Activated T-cell treated with anti-CD3 and anti-CD28 coated beads, Interleukin-2, amount 50 U/mL, for 48 hours (primary cell): ENCODE results near the gene GATA2.
A peak's percentile ranks its signal among the peaks of the same experiment; 100 is the strongest.

Source experiments
- DNase-seq, 2 experiments: peaks; one replicate each; pipeline ENCODE4 v3.0.0-alpha.2; 2020

Gene GATA2

DNA sequence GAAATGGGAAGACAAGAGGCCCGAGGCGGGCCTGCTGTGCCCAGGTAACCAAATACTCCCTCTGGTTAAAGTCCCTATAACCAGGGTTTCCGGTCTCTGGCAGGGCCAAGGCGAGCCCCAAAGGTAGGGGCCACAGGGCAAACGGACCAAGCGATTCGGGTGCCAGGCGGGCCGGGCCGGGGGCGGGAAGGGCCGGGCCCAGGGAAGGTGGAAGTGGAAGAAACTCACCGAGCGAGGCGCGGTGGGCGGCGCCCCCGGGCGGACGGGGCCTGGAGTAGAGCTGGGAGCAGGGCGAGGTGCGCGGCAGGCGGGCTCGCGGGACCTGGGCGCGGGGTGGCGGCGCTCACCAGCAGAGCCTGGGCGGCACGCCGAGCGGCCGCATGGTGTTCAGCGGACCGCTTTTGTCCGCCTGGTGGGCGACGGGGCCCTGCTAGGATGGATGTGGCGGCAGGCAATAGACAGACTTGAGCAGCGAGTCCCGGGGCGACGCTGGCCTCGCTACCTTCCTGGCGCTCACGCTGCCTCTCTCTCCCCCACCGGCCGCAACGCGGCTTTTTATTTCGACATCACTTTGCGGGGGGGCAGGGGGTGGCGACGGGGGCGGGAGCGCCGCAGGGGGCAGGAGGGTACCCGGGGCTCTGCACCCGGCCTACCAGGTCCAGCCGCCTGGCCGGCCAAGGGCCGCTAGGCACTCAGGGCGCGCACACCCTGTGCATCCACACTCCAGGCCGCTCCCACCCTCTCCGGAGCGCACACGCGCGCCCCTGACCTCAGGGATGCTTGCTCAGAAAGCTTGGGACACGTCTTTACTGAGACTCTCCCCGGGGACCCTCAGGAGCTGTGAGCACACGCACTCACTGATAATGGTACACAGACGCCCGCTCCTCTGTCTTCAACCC is at the start of gene GATA2:
Gene GATA2, minus strand, starts transcription at position 531 of the 899 bp plus-strand sequence. CDS start 6,170 bp downstream, outside the sequence.
- DNase-seq: peak; percentile 63 to 69

DNA sequence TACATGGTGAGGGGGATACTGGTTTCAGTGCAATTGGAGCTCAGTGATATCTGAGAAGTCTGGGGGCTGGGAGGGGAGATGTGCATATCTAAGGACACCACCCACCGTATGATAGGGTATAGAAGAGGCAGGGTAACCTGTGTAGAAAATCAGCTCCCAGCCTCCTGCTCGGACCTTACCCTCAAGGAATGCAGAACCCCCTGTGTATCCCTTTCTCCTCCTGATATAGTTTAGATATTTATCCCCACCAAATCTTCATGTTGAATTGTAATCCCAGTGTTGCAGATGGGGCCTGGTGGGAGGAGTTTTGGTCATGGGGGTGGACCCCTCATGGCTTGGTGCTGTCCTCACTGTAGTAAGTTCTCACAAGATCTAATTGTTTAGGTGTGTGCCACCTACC is 48.2 kb upstream of the GATA2 start:
- DNase-seq: no peak

DNA sequence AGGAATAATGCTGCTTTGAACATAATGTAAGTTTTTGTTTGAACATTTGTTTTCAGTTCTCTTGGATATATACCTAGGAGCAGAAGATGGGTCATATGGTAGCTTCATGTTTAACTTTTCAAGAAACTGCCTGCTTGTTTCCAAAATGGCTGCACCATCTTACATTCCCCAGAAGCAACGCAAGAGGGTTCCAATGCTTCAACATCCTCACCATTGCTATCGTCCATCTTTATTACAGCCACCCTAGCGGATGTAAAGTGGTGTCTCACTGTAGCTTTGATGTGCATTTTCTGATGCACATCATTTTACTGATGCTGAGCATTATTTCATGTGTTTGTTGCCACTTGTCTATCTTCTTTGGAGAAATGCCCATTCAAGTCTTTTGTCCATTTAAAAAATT is 46.4 kb upstream of the GATA2 start:
- no peak for DNase-seq

DNA sequence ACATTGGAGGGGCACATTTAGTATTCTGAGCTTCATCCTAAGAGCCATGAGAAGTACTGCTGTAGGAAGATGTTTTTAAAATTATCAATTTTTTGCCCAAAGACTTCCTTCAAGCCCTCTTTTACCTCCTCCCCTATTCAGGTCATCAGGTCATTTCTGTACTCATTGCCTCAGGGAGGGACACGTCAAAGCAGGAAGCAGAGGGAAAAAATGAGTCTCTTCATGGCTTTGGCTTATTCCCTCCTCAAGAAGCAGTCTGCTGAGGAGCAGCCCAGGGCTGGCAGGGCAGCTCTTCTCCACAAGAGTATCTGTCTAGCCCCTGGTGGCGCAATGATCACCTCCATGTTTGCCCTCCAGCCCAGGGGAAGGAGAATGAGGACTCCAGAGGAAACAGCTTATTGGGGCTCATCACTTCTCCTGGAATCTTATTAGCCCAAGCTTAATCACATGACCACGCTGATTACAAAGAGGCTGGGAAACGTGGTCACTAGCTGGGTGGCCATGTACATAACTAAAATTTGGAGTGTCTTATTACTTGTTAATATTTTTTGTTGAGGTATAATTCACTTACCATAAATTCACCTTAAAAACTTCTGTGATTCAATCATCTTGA is 44.2 kb upstream of the GATA2 start:
- no peak for DNase-seq

DNA sequence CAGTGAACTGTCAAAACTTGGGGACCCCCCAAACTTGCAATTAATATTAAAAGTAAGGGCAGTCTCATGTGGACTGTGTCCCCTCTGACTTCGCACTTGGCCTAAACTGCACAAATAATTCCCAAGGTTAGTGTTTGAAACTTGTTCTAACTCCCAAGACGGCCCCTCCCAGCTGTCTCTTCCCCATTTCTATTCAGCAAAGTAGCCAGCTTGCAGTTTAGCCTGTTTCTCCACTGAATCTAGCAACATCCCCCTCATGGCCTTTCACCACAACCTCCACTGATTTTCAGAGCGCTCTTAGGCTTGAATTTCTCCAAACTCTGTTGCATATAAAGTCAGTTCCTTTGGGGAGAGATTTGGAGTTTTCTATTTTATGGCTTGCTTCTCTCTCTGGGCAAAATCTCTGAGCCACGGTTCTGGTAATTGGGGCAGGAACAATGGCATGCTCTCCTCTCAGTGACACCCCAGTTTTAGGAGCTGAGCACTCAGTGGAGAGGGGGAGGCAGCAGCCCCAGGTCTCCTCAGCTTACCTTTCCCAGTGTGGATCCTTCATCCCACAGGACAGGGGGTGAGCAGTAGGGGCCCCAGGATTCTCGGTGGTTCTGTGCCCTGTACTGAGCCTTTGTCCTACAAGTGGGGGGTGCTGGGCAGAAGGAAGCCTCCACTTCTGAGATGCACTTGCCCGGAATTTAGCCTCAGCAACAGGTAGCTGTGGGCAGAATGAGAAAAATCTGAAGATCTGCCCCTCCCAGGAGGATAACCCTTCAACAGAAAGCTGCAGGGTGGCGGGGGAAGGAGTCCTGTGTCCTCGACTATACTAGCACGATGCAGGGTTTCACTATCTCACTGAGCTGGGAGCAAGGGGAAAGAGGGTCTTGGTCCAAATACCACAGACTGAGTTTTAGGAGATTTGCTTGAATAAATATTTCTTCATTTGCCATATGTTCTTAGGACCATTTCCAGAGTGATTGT is 39.3 kb upstream of the GATA2 start:
- no peak for DNase-seq

DNA sequence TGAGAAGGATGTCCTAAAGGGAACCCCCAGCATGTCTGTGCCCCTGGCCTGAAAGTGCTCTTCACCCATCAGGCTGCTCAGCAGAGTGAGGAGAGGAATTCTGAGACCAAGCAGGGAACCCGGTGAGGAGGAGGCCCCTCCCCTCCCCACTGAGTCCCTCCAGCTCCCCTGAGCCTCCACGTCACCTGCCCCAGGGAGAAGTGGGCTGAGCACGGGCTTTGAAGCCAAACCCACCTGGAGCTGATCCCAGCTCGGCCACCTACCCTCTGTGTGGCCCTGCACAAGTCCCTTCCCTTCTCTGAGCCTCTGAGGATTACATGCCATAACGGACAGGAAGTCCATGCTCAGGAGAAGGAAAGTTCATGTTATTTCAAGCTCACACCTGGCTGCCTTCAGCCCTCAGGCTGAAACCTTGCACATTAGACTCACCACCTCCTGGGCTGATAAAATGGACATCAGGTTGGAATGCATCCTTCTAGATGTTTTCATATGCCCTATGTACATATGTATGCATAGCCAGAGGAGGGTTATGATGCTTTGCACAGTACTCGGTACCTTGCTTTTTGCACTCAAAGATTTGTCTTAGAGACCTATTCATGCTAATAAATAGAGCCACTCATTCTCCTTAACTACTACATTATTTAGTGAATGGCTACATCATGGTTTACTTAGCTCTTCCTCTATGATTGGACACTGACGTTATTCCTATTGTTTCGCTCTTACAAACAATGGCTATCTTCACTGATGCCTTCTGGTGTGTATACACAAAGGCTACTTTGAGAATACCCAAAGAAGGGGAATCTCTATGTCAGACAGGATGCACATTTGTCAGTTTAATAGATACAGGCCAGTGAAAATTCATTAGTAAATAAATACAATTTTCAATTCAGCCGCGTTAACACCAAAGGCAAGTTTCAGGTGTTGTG is 31.6 kb upstream of the GATA2 start:
- no peak for DNase-seq

DNA sequence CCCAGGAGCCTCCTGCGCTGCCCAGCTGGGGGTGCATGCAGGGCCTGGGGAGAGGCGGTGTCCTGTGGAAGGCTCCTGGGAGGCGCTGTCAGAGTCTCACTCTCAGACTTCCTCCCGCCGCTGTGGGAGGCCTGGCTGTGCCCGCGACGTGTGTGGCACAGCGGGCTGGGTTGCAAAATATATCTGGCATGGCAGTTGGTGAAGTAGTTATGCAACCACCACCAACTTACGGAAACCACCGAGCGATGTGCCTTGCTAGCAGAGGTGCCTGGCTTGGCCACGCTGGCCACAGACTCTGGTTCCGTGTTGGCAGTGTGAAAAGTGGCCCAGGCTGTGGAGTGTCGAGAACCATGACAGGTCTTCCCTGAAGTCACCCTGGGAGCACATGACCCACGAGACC is 30.6 kb upstream of the GATA2 start:
- no peak for DNase-seq

DNA sequence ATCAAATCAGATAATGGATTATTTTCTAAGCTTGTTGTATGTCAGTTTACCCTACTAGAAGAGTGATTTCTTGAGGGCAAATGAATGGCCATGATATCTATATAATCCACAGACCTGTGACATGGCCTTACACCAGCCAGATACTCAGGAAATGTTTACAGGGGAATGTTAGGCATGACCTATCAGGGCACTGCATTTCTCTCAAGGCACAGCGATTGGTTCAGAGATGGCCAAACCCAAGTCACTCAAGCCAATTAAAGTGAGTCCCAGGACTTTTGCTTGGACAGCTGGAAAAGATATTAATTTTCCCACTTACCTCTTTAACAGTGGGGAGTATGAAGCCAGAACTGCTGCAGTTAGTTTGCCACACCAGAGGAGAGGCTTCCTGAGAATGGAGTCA is 28.7 kb upstream of the GATA2 start:
- DNase-seq: no peak

DNA sequence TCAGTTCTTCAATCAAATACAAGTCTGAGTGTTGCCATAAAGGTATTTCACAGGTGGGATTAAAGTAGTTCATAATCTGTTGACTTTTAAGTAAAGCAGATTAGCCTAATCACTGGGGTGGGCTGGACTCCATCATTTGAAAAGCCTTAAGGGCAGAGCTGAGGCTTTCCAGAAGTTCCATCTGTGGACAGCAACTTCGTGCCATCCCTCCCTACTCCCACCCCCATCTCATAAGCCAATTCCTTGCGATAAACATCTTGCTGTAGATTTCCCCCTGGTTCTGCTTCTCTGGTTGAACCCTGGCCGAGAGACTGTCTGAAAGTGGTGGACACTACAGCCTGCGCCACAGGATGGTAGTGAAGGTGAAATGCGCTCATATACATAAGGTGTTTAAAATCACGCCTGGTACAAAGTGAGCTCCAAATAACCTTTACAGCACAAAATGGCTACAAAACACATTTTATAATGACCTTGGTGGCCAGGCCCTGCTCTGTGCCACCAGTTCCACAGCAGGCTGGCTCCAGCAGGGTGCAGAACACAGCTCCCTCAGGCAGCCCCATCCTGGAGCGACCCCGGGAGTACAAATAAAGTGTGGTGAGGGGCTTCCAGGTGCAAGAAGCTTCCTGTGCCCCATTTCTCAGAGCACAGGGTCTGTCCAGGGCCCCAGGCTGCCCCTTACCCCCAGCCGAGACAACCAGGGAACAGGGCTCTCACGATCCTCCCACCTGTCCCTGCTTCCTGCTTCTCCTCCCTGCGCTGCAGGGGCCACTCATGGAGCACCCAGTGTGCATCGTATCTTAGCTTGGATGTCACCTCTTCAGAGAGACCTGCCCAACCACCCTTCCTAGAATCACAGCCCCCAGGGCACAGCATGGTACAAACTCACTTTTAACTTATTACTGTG is 25.8 kb upstream of the GATA2 start:
- no peak for DNase-seq

DNA sequence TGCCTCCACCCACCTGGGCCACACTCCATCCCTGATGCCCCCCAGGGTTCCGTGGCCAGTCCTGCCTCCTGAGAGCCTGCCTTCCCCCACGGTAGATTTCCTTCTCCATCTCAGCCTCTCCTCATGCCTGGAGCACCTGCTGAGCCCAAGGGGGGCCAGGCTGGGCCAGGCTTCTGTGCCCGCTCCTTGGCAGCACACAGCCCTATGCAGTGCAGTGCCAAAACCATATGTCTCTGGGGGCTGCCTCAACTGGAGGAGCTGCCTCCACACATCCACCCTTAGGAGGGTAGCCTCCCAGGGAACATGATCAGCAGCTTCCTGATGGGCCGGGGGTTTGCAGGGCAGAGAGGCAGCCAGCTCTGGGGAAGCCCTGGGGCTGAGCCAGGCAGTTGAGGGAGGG is 24.6 kb upstream of the GATA2 start:
- no peak for DNase-seq

DNA sequence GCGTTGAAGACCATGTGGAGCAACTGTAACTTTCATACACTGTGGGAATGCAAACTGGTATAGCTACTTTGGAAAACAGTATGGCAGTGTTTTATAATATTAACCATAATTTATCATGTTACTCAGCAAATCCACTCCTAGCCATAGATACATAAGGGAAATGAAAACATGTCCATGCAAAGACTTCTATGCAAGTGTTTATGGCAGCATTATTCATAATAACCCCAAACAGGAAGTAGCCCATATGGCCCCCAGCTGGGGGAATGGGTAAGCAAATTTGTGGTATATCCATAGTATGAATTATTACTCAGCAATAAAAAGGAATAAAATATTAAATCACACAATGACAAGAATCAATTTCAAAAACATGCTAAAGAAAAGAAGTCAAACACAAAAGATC is 23.0 kb upstream of the GATA2 start:
- no peak for DNase-seq

DNA sequence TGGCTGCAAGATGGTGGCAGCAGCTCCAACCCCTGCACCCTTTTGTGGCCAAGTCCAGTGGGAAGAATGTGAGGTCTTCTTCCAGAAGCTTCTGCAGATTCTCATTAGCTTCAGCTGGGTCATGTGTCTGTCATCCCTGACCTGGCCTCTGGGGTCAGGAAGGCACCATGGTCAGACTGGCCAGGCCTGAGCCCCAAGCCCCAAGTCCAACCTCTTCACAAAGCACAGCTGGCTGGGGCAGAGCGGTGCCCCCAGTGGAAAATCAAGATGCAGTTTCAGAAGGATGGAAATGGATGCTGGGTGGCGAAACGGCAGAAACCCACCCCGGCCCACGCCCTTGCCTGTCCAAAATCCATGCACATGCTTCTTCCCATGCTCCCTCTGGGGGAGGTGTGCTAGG is 15.9 kb upstream of the GATA2 start:
- no peak for DNase-seq

DNA sequence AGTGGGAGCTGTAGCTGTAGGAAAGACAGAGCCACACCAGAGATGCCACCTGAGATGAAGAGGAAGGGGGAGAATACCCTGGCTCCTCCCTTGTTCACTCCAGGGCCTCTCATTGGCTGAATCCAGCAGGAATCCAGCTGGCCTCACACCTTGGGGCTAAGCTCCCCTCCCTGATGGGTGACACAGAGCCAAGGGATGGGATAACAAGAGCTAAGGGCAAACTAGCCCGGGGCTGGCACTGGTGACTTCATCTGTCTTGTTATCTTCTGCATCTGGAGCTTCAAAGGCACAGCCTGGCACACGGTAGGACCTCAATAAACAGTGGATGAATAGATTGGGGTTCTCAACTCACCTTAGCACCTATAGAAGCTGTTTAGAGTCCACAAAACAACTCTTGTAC is 13.8 kb upstream of the GATA2 start:
- DNase-seq: no peak

DNA sequence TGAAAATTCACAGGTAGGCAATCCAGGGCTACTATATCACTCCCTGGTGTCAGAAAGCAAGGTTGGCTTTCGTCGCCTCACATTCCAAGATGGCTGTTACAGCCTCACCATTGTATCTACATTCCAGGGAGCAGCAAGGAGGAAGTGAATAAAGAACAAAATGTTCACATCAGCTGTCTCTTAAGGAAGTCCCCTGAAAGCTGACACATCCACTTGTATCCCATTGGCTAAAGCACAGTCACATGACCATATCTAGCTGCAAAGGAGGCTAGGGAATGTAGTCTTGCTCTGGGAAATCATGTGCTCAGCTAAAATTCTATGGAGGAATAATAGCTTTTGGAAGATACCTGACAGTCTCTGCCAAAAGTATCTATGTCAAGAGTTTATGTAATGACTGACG is 12.8 kb upstream of the GATA2 start:
- no peak for DNase-seq

DNA sequence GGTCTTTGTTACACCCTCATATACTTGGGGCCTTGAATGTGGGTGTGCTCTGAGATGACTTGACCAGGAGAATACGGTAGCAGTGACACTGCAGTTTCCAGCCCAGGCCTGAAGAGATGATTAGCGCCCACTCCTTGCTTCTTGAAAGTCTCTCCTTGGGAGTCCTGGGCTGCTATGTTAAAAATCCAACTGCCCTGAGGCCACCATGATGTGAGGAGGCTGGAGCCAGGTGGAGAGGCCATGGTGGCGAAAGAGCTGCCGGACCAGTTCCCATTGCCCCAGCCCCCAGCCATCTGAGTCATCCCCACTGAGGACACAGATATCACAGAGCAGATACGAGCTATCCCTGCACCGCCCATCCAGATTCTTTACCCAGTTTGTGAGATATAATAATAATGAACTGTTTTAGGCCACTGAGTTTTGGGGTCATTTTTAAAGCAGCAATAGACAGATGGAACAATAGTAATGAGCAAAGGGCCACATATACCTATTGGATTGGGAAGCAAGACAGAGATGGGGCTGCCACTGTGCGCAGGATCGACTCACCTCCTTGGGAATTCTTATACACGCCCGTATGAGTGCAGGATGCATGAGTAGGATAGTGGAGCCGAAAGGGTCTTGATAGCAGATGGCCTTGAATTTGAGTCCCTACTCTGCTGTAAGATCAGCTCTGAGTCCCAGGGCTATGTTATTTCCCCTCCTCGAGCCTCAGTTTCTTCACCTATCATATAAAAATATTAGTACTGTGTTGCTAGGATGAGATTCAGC is 12.1 kb upstream of the GATA2 start:
- no peak for DNase-seq

DNA sequence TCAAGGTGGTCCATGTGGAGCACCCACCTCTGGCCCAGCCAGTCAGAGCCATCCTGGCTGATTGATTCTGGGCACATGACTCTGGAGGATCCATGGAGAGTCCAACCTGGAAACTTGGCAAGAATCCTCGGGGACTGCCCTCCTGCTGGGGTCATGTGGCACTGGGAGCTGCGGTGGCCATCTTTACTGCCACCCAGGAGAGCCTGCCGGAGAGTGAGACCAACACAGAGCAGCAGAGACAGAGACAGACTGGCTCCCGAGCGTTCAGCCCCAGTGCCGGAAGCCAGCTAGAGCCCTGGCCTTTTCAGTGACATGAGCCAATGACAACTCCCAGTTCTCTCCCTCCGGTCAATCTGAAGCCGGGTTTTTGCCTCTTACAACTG is 11.5 kb upstream of the GATA2 start:
- DNase-seq: no peak

DNA sequence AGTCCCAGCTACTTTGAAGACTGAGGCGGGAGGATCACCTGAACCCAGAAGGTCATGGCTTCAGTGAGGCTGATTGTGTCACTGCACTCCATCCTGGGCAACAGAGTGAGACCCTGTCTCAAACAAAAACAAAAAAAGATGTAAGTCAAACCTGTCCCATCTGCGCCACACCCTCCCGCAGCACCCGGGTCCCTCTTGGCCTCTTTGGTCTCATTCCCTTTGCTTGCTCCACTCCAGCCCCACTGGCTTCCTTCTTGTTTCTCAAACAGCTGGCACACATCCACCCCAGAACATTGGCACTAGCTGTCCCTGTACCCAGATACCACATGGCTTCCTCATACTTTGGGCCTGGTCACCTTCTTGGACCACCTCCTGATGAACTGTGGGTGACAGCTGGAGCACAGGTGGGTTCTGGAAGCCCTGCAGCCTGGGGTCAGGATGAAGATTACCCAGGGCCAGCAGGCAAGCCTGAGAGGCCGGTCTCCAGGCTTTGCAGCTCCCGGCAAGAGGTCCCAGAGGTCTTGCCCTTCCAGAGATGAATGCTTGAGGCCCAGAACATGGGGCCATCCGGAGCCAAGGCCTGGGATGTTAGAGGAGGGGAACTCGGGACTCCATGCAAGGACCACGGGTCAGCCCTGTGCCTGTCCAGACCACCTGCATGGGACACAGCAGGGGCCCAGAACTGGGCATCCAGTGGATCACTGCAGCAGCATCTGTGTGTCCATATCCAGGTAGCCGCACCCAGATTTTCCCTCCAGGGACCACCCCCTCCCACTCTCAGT is 10.9 kb upstream of the GATA2 start:
- no peak for DNase-seq

DNA sequence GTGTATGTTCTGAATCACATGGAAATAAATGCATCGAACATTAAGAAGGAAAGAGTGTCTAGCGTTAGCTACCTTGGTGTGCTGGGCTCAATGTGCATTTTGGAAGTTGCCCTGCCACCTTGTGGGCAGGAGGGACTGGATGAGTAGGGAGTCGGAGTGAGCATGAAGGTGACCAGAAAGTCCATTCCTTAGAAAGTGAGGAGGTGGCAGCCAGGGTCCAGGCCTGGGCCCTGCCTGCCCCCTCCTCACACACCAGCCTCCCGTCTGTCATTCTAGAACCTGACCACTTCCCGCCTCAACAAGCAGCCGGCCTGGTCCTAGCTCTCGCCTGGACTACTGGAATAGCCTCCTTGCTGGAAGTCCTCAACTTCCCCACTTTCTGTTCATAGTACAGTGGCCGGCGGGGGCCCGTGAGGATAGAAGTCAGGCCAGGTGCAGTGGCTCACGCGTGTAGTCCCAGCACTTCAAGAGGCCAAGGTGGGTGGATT is 10.2 kb upstream of the GATA2 start:
- DNase-seq: no peak

DNA sequence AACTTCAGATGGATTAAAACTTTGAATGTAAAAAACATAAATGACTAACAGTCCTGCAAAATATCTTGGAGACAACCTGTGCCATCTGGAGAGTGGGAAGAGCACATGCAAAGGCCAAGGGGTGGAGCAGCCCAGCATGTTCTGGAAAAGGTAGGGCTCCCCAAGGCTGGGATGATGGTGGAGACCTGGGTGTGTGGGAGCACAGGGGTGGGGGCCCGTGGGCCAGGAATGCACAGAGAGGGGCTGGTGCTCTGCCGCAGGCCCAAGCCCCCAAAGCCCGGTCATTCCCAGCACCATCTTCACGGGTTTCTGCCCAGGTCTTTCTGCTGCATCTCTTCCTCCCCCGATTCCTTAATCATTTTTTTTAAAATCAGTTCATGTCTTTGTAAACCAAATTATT is 9.7 kb upstream of the GATA2 start:
- DNase-seq: no peak
